DMS53 (cell line): ENCODE results near the gene HAUS1.
"Not testable (repeated sequence)": the region's sequence is repeated elsewhere in the genome, so short reads cannot be mapped to it uniquely, and the experiment has no call there.

Source experiments
- DNase-seq: peaks from one replicate; lab custom pipeline; 2025; lab: John Stamatoyannopoulos, UW

Gene HAUS1

GRCh38 chr18:46158499-46158898 lies 54.3 kb downstream of the HAUS1 start:
- no peak for DNase-seq

- peak; percentile 19 for DNase-seq
These were observed 56.0 kb downstream of the HAUS1 start for GRCh38 chr18:46160050-46160798.

GRCh38 chr18:46160840-46161239 lies 56.7 kb downstream of the HAUS1 start:
- DNase-seq: not testable (repeated sequence)

- no peak for DNase-seq
These were observed 57.7 kb downstream of the HAUS1 start for GRCh38 chr18:46161703-46162396.

- DNase-seq: no peak
These were observed 58.9 kb downstream of the HAUS1 start for GRCh38 chr18:46163091-46163490.

GRCh38 chr18:46163941-46164499 lies 59.8 kb downstream of the HAUS1 start:
- DNase-seq: no peak

- not testable (repeated sequence) for DNase-seq
These were observed 60.3 kb downstream of the HAUS1 start for GRCh38 chr18:46164502-46164901.

- no peak for DNase-seq
These were observed 60.7 kb downstream of the HAUS1 start for GRCh38 chr18:46164920-46165319.

- no peak for DNase-seq
These were observed 62.2 kb downstream of the HAUS1 start for GRCh38 chr18:46166261-46166970.

GRCh38 chr18:46167971-46168370 lies 63.8 kb downstream of the HAUS1 start:
- DNase-seq: no peak

GRCh38 chr18:46169464-46169941 lies 65.3 kb downstream of the HAUS1 start:
- peak; percentile 34 for DNase-seq

- peak; percentile 39 for DNase-seq
These were observed 67.1 kb downstream of the HAUS1 start for GRCh38 chr18:46171331-46171730.

GRCh38 chr18:46173393-46174341 lies 69.5 kb downstream of the HAUS1 start:
- peak; percentile 100 for DNase-seq

GRCh38 chr18:46174342-46175041 lies 70.3 kb downstream of the HAUS1 start:
- DNase-seq: peak; percentile 70

GRCh38 chr18:46176001-46176400 lies 71.8 kb downstream of the HAUS1 start:
- no peak for DNase-seq
